ENCODE results near the gene FST.
A peak's percentile ranks its signal among the peaks of the same experiment; 100 is the strongest.

The FST gene, protein sequence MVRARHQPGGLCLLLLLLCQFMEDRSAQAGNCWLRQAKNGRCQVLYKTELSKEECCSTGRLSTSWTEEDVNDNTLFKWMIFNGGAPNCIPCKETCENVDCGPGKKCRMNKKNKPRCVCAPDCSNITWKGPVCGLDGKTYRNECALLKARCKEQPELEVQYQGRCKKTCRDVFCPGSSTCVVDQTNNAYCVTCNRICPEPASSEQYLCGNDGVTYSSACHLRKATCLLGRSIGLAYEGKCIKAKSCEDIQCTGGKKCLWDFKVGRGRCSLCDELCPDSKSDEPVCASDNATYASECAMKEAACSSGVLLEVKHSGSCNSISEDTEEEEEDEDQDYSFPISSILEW

DNA sequence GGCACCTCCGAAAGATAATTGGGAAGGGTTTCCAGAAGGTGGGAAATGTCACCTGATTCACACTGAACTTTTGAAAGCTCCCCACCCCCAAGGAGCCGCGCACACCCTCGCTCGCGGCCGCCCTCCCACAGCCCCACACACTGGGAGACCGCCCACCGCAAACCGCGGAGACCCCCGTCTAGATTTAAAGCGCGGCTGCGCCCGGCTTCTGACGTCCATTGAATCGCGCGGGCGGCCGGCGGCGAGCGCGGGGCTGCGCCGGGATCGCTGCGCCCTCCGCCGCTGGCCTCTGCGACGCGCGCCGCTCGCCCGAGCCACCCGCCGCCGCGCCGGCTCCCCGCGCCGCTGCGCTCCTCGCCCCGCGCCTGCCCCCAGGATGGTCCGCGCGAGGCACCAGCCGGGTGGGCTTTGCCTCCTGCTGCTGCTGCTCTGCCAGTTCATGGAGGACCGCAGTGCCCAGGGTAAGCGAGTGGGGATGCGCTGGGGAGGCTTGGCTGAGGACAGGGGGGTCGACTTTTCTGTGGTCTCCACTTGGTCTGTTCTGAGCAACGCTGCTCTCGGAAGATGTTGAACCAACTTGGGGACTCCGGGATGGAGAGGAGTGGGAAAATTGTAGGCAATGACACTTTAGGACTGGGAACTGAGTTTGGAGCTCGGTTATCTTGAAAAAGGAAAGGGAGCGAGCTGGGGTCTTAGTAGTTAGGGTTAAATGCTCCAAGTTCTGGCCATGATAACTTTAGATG lies at the start of gene FST:
Gene FST, plus strand, starts transcription at position 214 of the 743 bp plus-strand sequence. Its CDS starts 163 bp downstream, at position 377.
- DNase-seq (ENCODE audit: low spot score) = peak; percentile 77

DNA sequence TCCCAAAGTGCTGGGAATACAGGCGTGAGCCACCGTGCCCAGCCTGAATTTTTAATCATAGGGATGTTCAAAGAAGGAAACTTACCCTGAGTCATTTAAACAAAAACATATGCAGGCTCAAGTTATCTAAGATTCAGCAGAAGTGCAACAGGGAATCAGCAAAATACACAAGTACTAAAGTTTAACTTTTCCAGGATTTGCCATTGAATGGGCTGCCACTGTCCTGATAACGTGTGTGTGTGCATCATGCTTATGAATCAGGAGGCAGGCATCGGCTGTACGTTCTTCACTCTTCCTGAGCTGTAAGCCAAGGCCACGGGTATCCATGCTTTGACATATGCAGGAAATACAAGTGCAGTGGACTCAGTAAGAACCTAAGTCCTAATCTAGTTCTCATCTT lies 48.8 kb upstream of the FST start:
- no peak for DNase-seq (ENCODE audit: low spot score)

DNA sequence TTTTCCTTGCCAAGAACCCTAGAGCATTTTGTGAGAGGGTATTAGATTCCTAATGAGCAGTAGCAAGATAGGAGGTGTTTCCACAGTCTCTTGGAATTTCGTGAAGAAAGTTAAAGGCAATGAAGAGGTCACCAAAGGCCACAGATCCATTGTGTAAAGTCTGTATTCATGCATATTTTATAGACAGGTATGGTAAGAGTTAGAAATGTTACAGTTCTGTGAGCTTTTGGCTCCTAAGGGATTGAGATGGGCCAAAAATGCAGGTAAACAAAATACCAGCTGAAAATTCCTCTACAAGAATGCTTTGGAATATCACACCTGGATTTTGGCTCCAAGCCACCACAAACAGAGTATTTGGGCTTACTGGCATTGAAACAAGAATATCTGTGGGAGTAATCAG lies 47.4 kb upstream of the FST start:
- no peak for DNase-seq (ENCODE audit: low spot score)

DNA sequence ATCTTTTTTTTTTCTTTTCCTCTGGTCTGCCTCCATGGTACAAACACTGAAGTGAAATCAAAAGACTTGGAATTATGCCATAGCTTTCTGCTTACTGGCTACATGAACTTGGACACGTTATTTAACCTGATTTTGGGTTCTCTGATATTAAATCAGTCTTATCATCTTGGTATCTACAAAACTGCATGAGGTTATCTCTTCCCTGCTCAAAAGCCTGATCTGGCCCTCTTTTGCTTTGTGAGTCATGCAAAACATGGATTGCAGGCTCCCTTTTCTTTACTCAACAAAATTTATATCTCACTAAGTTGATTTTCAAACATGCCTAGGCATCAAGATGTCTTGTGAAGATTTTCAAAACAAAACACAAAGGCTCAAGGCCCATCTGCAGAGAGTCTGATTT lies 45.9 kb upstream of the FST start:
- peak; percentile 15 for DNase-seq (ENCODE audit: low spot score)

DNA sequence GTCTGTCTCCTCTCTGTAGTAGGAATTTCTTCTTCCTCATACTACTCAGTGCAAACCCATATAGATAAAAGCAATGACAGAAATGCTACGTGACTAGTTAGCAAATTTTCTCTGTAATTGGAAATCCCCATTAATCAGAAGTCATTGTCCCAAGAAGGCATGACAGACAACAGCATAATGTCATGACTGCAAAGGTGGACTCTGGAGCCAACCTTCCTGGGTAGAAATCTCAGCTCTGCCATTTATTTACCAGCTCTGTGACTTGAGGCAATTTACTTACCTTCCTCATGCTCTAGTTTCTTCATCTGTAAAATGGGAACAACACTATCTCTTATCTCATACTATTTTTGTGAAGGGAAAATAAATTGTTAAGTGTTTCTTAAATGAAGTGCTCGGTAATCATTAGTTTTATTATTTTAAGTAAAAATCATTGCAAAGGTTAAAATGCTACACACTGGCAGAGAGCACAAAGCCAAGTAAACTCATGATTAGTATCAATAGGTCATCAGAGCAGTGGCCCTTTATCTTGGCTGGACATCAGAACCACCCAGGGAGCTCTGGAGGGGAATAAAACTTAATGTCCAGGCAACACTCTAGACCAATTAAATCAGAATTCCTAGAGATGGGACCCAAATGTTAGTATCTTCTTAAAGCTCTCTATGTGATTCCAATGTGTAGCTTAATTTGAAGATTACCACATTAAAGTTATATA lies 43.8 kb upstream of the FST start:
- no peak for DNase-seq (ENCODE audit: low spot score)

DNA sequence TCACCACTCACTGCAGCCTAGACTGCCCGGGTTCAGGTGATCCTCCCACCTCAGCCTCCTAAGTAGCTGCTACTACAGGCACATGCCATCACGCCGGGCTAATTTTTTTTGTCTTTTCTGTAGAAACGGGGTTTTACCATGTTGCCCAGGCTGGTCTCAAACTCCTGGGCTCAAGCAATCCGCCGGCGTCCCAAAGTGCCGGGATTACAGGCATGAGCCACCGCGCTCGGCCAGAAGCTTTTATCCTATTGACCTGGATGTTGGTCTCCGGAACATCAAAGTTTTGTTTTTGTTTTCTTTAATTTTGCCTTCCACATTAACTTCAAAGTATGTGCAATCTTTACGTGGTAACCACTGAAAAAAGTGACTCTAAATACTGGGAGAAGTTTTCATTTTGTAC lies 42.4 kb upstream of the FST start:
- no peak for DNase-seq (ENCODE audit: low spot score)

DNA sequence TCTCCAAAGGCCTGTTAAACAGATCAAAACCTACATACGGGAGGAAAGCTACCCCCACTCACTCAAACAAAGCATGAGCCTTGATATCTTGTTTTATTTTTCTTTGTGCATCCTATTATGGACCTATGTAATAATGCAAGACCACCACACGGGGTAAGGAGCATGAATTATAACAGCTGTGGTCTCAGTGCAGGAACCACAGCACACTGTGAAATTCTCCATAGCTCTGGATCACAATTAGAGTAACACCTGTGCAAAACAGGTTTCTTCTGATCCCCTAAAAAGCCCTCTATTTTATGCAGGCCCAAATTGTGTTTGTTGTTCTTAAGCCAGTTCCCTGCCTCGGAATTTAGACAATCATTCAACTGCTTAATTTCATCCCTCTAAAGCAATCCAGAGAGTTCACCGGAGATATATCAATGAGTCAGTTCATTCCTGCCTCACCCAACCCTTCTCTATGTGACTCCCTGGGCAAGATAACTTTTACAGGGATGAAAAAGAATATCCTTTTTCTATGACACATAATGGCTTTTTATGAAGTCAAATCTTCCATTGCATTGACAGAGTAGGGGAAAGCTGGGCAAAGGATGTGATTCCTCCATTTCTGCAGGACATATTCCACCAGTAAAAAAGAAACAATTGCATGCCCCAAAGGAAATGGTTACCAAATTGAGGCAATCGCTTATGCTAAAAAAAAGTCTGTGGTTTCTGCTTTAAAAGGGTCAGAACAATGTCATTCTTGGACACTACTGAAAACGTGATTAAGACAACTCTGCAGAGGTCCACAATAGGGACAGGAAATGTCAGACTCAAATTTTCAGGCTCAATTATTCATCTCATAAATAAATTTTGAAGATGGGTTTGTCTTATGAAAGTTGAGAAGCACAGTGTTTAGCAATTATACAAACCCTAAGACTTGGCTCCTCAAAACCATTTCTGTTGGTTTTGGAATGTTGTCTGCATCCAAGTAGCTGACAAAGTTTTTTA lies 41.6 kb upstream of the FST start:
- peak; percentile 34 for DNase-seq (ENCODE audit: low spot score)

DNA sequence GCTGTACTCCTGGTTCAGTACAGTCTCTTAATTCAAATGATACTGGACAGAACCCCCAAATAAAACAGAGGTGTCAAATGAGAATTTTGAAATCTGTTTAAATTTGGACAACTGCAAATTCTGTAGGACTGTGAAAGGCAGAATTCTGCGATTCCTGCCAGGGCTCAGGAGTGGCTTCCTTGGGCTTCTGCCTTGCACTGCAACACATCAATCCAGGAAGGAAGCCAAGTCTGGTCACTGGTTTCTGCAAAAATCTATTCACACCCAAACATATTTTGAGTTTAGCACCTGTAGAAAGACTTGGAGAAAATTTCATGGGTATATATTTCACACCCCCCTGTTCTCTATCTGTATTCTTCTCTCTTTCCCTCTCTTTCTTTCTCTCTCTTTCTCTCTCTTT lies 37.5 kb upstream of the FST start:
- no peak for DNase-seq (ENCODE audit: low spot score)

DNA sequence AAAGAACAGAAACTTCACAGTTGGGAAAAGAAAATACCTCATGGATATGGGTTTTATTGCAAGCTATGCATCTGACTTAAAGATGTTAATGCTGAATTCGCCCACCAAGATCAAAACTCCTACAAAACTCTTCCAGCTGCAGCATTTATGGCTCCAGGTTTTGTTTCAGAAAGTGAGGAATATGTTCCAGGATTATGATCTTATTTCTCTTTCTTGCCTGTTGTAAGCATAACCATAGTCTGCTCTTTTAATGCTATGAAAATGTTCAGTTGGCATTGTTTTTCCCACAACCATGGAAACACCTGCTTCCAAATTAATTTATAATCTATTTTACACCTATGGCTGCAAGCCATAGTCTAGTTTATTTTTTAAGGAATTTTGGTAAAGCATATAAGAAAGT lies 34.9 kb upstream of the FST start:
- no peak for DNase-seq (ENCODE audit: low spot score)

DNA sequence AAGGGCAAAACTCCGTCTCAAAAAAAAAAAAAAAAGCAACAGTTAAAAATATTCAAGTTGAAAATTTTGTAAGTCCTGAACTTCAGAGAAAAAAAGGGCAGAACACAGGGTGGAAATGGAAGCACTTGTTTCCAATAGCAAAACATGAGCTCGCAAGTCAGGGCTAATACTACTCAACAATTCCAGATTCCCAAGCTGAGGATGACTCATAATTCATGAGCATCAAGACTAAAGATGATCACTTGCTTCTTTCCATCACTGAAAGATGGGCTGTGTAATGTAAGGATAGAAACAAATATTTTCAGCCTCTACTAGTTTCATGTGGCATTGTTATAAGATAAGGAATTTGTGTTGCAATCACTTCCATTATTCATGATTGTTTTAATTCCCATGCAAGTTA lies 33.5 kb upstream of the FST start:
- no peak for DNase-seq (ENCODE audit: low spot score)

DNA sequence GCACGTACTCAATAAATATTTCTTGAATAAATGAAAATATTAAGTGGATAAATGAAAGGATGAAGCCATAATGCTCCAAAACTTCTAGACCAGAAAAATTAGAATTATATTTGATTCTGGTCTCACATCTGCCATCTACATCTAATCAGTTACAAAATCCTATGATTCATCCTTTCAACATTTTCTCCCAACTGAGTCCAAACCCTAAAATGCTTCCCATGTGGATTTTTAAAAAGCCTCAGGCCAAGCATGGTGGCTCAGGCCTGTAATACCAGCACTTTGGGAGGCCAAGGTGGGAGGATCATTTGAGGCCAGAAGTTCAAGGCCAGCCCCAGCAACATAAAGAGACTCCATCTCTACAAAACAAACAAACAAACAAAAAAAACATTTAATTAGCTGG lies 31.6 kb upstream of the FST start:
- no peak for DNase-seq (ENCODE audit: low spot score)

DNA sequence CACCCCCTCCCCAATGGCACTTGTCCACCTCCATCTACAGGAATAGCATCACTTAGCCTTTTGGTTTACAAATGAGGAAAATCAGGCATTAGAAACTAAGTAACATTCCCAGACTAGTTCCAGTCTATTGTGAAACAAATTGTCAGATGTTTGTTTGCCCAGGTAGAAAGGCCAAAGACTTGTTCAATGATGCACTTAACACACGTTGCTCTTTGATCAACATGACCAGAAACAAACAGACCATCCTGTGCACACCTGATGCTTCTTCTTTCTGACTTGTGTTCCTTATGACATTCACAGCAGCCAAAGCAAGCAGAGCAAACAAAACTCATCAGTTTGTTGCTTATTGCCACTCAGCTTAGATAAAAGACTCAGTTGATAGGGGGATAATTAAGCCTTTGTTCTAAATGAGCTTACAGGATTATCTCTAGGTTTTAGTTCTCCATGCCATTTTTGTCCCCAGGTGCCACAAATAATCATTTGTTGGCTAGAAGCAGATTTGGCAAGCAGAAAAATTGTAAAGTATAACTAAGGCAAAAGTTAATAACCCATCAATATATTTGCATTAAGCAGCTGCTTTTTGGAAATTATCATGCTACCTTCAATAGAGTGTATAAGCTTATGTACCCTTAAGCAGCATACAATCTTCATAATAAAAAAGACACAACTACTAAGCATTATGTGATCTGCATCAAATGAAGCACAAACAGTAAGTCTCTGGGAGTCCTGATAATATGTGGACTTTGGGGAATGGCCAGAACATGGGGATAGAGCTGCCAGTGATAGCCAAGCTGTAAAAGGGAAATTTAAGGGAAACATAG lies 26.3 kb upstream of the FST start:
- no peak for DNase-seq (ENCODE audit: low spot score)

DNA sequence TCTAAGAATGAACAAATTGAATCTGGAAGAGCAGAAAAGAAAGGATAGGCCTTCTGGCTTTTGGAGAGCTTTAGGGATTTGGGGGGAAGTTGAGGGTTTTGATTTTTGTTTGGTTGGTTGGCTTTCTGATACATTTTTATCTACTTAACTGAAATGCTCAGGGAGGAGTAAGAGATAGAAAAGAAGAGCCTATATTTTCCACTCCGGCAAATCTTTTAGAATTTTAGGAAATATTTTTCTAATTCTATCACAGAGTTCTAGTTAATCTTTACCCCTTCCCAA lies 25.8 kb upstream of the FST start:
- DNase-seq (ENCODE audit: low spot score) = no peak

DNA sequence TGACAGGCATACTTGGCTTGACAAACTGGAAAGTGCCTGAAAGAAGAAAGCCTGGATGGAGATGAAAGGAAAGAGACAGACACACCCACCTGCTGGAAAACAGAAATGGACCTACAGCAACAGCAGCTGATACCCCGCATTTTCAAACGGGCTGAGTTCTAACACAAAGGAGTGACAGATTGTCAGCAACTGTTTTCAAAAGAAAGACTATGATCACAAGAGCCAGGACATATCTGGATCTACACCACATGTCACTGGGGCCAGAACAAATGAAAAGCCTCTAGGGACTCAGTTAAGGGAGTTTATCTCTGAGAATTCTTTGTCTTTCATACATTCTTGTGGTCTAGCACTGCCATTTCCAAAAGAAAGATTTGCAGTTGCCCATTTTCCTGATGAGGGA lies 24.1 kb upstream of the FST start:
- no peak for DNase-seq (ENCODE audit: low spot score)

DNA sequence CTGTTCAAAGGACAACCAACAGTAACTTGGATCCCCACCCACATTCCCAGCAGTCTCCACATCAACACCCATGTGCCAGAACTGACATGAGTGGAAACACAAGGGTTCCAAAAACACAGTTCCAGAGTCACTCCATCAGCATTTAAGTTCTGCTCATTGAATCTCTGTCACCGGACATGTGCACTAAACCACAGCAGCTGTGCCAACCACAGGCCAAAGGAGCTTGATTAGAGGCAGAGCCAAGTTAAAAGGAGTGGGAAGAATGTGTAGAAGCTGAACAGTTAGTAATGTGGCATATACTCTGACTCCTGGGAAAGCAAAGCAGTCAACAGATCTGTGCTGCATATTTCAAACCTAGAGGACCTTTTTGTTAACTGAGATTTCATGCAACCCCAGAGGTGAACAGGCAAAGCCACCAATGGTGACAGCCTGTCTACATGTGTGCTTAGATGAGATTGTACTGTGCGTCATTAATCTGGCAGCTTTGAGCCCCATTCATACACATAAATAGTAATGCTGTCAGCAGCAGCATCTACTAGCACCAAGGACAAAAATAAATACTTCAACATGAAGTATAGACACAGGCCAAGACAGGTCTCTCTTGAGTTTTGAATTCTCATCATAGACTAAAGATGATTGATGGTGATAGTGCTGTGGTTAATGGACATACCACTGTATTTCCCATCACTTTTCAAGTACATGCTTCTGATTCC lies 16.4 kb upstream of the FST start:
- no peak for DNase-seq (ENCODE audit: low spot score)

DNA sequence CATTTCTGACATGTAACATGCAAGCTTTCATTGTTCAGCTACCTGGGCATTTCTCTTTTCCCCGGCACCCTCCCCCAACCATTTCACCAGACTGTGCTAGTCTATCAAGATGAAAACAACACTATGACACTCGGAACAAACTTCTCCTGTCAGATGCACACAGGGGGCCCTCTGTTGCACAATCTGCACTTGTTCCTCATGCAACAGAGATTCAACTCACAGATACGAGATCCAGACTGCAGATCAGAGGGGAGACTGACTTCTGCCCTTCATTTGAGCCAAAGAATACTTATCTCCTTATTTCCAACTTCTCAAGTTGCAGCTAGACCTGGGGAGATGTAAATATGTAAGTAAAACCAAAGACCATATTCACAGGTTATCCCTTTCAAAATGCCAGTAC lies 15.7 kb upstream of the FST start:
- no peak for DNase-seq (ENCODE audit: low spot score)

DNA sequence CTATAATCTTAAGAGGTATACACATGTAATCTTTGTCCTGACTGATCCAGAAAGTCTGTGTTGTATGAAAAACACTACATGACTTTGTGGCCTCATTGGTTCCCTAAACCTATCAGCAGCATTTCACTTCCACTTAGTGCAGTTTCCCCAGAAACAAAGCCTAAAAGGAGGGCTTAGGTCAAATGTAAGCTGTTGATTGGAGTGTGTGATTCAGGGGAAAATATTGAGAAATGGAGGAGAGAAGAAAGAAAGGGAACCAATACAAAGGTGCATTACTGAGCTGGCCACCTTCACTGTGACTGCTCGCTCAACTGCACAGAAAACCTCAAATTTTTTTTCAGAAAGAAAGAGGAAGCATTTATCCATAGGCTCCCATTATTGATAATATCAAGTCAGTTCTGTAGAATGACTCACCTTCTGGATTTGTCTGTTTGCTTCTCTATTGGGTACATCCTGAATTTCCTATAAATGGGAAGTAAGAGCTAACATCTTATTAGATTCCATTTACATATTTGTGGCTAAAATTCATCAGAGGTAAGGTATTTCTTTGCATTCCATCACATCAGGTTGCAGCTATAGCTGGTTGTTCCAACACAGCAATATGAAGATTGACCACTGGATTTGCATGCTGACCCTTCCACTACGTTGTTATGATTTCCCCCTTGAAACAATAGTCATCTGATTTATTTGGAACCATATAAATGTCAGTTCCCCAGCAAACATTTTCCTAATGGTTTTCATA lies 10.3 kb upstream of the FST start:
- peak; percentile 37 for DNase-seq (ENCODE audit: low spot score)

DNA sequence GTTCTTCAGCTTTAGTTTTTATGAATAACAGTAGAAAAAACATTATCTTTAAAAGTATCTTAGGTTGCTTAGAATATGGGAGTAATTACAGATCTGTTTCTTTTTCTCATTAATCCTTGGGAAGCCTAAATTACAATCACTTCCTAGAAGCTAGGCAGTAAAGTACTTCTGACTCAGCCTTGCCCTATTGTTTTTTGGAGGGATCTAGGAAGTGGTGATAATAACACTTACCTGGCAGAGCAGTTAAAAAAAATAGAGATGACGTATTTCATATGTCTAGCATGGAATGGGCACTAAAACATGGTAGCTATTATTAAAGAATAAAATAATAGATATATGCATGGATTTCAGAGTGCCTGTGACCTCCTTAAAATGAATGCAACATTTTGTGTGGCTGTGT lies 8.2 kb upstream of the FST start:
- no peak for DNase-seq (ENCODE audit: low spot score)

DNA sequence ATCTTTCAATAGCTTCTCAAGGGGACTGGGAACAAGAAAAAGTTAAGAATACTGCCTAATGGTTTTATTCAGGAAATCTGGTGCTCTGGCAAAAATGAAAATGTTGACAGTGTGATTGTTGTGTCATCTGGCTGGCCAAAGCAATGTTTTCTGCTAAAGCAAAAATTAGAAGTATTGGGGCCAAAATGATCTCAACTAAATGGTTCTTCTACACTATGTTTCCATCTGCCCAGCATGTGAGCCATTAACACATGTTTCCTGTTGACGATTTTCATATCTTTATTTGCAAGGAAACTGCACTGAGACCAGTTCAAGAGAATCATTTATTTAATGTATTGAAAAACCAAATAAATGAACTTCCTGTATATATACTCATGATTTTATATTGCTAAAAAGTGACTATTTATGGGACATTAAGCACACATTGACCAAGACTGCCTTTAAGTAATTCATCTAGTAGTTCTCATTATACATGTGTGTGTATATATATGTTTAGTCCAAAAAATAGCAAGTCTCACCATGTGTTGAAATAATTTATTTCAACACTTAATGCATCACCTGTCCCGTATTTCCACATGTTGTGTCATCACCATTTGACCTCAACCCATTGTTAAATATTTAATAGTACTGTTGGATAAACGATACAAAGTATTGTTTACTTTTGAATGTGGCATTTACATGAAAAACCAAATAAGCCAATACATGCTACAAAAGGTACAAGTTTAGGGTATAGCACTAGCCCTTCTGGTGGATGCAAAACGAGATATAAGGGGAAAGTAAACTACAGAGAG lies 7.5 kb upstream of the FST start:
- DNase-seq (ENCODE audit: low spot score) = no peak
